WERI-Rb-1 (cell line): ENCODE measurements around the gene ADAM22.

Source experiments
- DNase-seq: peaks from one replicate; pipeline ENCODE4 v3.0.0-alpha.2; 2020
- H3K27ac ChIP-seq: fragments of 250-450 bp; sonication (Bioruptor Pico); 2 replicates; pipeline ENCODE4 v1.5.1; 2020; ENCODE audit warnings: mild to moderate bottlenecking, moderate library complexity
- H3K27me3 ChIP-seq: fragments of 250-450 bp; sonication (Bioruptor Pico); 2 replicates; pipeline ENCODE4 v1.5.1; 2021; ENCODE audit warnings: mild to moderate bottlenecking, low read depth, moderate library complexity; ENCODE audit not compliant: insufficient read depth, severe bottlenecking
- H3K36me3 ChIP-seq: fragments of 250-450 bp; sonication (Bioruptor Pico); 2 replicates; pipeline ENCODE4 v1.5.1; 2020; ENCODE audit warnings: mild to moderate bottlenecking, moderate library complexity
- H3K4me3 ChIP-seq: 2 replicates; pipeline ENCODE4 v1.5.1; 2011; ENCODE audit warnings: low read depth, mild to moderate bottlenecking, control low read depth, low read length
- H3K9me3 ChIP-seq: fragments of 250-450 bp; sonication (Bioruptor Pico); 2 replicates; pipeline ENCODE4 v1.5.1; 2021; ENCODE audit warnings: mild to moderate bottlenecking, moderate library complexity; ENCODE audit not compliant: severe bottlenecking
- TF ChIP-seq, protein P1 (sequence below): IDR thresholded peaks from 2 replicates; pipeline ENCODE4 v1.5.1; 2011; ENCODE audit warnings: low read depth, mild to moderate bottlenecking, control low read depth, inconsistent platforms, low read length

The ADAM22 gene

DNA sequence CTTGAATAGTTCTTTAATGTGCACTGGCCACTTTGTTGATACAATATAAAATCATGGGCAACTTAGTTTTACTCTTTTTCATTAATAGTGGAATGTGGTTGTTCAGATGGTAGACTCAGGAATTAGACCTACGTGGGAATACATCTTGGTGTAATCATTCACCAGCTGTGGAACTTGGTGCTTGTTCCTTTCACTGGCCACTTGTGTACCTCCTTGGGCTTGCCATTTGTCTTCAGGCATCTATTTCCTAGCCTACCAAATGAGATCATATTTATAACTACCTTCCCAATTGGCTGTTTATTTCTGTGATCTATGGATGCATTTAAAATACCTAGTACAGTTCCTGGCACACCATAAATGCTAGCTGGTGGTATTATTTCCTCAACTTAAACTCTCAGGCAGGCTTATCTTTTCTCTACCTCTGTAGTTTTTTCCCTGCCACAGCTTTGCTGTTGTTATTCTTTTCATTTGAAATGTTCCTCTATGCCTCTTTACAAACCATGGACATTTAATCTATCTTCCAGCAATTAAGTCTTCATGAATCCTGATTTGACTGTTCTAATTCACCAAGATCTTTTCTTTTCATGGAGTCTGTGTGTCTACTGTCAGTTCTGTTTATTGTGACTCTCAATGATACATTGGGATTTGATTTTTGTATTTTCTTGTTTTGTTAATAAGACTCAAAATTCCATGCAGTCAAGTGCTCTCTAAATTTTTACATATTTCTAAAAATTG, 113.0 kb downstream of the ADAM22 start:
- no peaks in the 10 kb centered on the region for H3K9me3 ChIP-seq
- H3K4me3 ChIP-seq, result no peak overlapping the region
- TF ChIP-seq, protein P1, sequence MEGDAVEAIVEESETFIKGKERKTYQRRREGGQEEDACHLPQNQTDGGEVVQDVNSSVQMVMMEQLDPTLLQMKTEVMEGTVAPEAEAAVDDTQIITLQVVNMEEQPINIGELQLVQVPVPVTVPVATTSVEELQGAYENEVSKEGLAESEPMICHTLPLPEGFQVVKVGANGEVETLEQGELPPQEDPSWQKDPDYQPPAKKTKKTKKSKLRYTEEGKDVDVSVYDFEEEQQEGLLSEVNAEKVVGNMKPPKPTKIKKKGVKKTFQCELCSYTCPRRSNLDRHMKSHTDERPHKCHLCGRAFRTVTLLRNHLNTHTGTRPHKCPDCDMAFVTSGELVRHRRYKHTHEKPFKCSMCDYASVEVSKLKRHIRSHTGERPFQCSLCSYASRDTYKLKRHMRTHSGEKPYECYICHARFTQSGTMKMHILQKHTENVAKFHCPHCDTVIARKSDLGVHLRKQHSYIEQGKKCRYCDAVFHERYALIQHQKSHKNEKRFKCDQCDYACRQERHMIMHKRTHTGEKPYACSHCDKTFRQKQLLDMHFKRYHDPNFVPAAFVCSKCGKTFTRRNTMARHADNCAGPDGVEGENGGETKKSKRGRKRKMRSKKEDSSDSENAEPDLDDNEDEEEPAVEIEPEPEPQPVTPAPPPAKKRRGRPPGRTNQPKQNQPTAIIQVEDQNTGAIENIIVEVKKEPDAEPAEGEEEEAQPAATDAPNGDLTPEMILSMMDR, result no peak
- no peak overlapping the region for H3K27ac ChIP-seq
- no peak for DNase-seq
- no peaks in the 10 kb centered on the region for H3K27me3 ChIP-seq
- H3K36me3 ChIP-seq, result no peaks in the 10 kb centered on the region

DNA sequence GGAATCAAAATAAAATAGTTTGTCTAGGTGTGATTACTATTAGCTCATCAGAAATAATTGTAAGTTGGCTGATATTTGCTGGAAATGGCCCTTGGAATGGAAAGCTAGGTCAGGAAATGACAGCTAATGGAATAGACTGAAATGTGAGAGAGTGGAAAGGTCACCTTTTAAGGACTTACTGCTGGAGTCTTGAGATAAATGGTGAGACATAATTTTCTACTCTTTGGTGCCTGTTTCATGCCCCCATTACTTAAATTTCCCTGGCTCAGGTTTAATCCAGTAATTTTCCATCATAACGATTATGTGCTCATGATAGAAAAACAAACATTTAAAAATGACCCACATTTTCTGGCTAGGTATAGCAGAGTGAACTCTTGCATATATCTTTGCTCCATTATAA, 123.6 kb downstream of the ADAM22 start:
- Histone ChIP-seq H3K9me3 (no peaks in the 10 kb centered on the region), H3K27me3 (no peaks in the 10 kb centered on the region), H3K36me3 (no peaks in the 10 kb centered on the region), H3K27ac (no peak overlapping the region), H3K4me3 (no peak overlapping the region)
- TF ChIP-seq, protein P1, result no peak
- DNase-seq, result no peak

DNA sequence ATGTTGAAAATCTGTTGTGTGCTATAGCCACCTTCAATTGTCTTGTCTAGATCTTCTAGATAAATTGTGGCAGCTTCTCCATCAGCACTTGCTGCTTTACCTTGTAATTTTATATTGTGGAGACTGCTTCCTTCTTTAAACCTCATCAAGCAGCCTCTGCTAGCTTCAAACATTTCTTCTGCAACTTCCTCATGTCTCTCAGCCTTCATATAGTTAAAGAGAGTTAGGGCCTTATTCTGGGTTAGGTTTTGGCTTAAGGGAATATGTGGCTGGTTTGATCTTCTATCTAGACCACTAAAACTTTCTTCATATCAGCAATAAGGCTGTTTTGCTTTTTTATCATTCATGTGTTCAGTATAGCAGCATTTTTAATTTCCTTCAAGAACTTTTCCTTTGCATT, 128.2 kb downstream of the ADAM22 start:
- TF ChIP-seq, protein P1, result no peak
- Histone ChIP-seq H3K4me3 (no peak overlapping the region), H3K36me3 (no peaks in the 10 kb centered on the region), H3K9me3 (no peaks in the 10 kb centered on the region), H3K27me3 (no peaks in the 10 kb centered on the region), H3K27ac (no peak overlapping the region)
- no peak for DNase-seq

DNA sequence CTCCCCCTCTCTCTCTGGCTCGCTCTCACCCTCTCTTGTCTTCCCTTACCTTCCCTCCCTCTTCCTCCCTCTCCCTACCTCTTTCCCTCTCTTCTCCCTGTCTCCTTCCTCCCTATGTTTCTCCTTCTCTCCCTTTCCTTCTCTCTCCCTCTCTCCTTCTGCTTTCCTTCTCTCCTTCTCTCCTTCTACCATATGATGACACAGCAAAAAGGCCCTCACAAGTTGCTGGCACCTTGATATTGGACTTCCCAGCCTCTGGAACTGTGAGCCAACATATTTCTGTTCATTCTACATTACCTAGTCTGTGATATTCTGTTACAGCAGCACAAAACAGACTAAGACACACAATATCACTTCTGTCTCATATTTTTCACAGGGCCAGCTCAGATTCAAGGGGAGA, 135.0 kb downstream of the ADAM22 start:
- no peak overlapping the region for H3K27ac ChIP-seq
- no peak for DNase-seq
- no peaks in the 10 kb centered on the region for H3K27me3 ChIP-seq
- H3K36me3 ChIP-seq, result no peaks in the 10 kb centered on the region
- no peak overlapping the region for H3K4me3 ChIP-seq
- no peaks in the 10 kb centered on the region for H3K9me3 ChIP-seq
- TF ChIP-seq, protein P1, result no peak

DNA sequence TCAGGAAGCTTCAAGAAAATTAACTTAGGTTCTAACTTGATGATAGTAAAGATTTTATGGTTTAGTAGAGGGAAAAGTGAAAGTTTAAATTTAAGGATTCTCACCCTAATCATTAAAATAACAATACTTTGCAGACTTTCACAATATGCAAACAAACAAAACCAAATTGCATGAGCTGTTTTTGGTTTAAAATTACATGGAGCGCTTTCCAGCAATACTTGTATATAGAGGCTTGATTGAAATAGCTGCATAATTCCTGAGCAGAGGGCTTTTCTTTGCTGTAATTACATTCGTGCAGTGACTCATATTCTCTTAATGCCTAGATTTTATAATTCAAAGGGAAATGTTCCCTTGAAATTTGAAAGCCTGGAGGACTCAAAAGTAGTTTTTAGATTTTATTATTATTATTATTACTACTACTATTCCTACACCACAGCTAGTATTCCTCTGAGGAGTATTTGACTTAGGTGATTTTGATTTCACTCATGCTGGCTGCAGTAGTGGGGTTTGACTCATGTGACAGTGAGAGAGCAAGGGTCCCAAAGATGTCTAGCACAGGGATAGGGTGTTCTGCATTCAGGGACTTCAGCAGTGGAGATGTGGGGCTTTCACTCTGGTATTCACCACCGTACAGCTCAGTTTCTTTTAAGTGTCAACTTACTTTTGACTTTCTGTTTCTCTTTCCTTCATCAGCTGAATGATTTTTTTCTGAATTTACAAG, 138.1 kb downstream of the ADAM22 start:
- H3K9me3 ChIP-seq, result no peaks in the 10 kb centered on the region
- H3K36me3 ChIP-seq, result no peaks in the 10 kb centered on the region
- no peak for DNase-seq
- H3K4me3 ChIP-seq, result no peak overlapping the region
- H3K27ac ChIP-seq, result no peak overlapping the region
- no peaks in the 10 kb centered on the region for H3K27me3 ChIP-seq
- TF ChIP-seq, protein P1, result no peak
